GM12801 (cell line): ENCODE data around the gene C1orf167.

ENCODE experiments used
- TF ChIP-seq, protein P1 (sequence below): IDR thresholded peaks from one replicate; pipeline ENCODE4 v1.5.1; 2011; ENCODE audit warnings: control low read depth; ENCODE audit not compliant: insufficient read length; ENCODE audit errors: extremely low read depth

C1orf167 gene

DNA sequence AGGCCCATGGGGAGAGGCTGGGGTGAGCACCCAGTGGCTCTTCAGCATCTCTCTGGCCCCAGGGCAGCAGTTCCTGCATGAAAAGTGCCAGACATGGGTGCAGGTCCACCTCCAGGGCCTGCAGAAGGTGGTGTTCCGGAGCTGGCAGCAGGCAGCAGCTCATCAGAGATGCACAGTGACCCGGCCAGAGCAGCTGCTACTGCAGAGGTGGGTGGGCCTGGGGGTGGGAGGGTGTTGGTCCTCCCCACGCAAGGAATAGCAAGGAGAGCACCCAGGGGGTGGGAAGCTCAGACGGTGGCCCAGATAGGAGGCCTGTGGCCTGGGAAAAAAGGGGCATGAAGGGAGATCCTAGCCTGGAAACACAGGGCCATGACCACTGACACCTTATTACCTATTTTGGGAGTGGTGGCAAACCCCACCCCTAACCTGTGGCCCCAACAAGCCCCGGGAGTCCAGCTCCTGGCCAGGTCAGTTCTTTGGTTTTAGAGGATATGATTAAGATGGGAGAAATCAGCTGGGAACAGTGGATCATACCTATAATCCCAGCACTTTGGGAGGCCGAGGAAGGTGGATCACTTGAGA lies 20.2 kb downstream of the C1orf167 start:
- TF ChIP-seq, protein P1, sequence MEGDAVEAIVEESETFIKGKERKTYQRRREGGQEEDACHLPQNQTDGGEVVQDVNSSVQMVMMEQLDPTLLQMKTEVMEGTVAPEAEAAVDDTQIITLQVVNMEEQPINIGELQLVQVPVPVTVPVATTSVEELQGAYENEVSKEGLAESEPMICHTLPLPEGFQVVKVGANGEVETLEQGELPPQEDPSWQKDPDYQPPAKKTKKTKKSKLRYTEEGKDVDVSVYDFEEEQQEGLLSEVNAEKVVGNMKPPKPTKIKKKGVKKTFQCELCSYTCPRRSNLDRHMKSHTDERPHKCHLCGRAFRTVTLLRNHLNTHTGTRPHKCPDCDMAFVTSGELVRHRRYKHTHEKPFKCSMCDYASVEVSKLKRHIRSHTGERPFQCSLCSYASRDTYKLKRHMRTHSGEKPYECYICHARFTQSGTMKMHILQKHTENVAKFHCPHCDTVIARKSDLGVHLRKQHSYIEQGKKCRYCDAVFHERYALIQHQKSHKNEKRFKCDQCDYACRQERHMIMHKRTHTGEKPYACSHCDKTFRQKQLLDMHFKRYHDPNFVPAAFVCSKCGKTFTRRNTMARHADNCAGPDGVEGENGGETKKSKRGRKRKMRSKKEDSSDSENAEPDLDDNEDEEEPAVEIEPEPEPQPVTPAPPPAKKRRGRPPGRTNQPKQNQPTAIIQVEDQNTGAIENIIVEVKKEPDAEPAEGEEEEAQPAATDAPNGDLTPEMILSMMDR, result no peak

DNA sequence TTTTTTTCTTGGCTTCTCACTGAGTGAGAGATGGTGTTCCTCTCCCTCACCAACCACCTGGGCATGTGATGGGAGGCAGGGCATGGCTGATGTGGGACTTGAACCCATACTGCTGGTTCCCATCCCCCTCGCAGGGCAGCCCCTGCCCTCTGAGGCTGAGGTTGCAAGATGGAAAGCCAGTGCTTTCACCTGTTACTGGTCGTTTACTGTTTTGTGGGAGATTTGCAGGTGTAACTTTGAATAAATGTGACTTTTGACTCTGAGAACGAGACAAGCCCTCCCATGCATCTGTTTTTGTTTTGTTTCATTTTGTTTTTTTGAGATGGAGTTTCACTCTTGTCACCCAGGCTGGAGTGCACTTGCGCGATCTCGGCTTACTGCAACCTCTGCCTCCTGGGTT lies 21.6 kb downstream of the C1orf167 start:
- TF ChIP-seq, protein P1, result no peak

- TF ChIP-seq, protein P1, result no peak
These were observed 22.4 kb downstream of the C1orf167 start for GRCh38 chr1:11784256-11784992.

- TF ChIP-seq, protein P1, result no peak
These were observed 23.2 kb downstream of the C1orf167 start for GRCh38 chr1:11784993-11785769.

DNA sequence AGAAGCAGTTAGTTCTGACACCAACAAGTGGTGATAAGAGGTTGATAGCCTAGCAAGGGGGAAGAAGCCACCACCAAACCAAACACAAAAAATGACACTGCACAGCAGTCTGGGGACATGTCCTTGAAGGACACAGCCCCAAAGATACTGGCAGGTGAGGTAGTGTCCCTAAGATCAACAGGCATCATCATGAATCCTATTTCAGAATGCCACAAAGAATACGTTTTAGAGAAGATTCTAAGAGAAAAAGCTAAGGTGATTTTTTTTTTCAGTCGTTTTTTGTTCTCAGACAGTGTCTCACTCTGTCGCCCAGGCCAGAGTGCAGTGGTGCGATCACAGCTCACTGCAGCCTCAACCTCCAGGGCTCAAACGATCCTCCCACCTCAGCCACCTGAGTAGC lies 24.2 kb downstream of the C1orf167 start:
- TF ChIP-seq, protein P1, result no peak

DNA sequence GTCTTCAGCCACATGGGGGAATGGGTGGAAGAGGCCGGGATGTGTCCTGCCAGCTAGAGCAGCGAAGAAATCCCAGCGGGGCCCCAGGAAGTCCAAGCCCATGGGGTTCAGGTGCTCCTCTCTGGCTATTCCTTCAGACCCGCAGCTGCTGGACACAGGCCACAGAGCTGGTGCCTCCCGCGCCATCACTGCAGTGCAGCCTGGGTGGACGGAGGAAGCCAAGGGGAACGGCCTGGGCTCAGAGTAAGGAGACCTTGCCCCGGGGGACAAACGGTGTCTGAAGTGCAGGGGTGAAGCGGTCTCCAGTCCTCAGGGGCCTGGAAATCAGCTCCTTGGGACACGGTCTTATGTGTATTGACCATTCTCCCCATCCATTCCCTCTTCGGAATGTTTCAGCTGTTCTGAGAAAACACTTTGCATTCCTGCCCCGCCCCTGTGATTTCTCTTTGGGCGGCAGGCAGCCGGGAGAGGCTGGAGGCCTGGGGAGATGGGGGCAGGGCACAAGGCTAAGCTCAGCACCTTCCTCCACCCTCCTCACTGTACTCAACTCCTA lies 25.3 kb downstream of the C1orf167 start:
- TF ChIP-seq, protein P1, result no peak

DNA sequence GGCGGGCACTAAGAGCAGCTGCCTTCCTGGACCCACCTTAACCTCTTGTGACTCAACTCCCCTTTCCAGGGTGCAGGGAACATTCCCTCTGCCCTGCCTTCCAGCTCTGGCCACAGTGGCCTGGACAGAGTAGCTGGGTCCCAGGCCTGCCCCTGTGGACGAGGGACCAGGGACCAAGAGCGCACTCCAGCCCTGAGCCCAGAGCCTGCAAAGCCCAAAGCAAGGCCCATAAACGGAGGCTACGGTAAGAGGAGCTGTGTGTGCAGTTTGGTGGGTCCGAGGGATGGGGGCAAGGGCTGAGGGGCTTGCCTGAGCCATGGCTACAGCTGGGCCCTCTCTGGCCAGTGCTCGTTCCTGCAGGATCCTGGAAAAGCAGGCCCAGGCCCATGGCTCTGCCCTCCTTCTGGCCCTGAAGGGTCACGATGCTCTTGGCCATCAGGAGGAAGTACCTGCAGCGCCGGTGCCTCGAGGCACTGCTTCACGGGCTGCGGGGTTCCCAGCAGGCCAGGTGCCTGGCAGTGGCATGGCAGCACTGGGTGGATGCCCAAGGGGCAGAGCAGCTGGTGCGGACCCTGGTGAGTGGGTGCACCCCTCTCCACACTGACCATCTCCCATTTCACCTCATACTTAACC lies 25.9 kb downstream of the C1orf167 start:
- TF ChIP-seq, protein P1, result no peak
